Measurements from ENCODE around the gene DESI1. TPM values are rescaled to one million over a fixed set of nuclear protein-coding genes. Genes with fewer than 3 reads are reported as not detected.

The DESI1 gene
- total and polyA plus RNA-seq, 2 of the 13 experiments (the other 11 are each of a cell fraction or from before 2014, with no cell fraction given) = 21.6 to 29.2 TPM

- TF ChIP-seq ZNF781 (CRISPR knock-in tag; IDR thresholded peaks at IDR 0.05; ENCODE audit: borderline replicate concordance, not compliant biosample characterization) (no peak), CEBPG (CRISPR knock-in tag; IDR thresholded peaks at IDR 0.05) (peak; percentile 73), KDM6A (CRISPR knock-in tag; IDR thresholded peaks at IDR 0.05; ENCODE audit: low read depth) (no peak), TCF7 (IDR thresholded peaks at IDR 0.05; ENCODE audit: low read depth) (no peak), ZNF775 (CRISPR knock-in tag; IDR thresholded peaks at IDR 0.05; ENCODE audit: borderline replicate concordance) (no peak), NFIC (IDR thresholded peaks at IDR 0.05; ENCODE audit: low read length) (no peak), CBX2 (IDR thresholded peaks at IDR 0.05; ENCODE audit: low read depth, low read length) (no peak), CBX2 (CRISPR knock-in tag; IDR thresholded peaks at IDR 0.05; ENCODE audit: low read depth) (no peak), ZFP37 (CRISPR knock-in tag; IDR thresholded peaks at IDR 0.05; ENCODE audit: borderline replicate concordance) (no peak), MAF1 (CRISPR knock-in tag; IDR thresholded peaks at IDR 0.05; ENCODE audit: borderline replicate concordance) (no peak), ZNF639 (CRISPR knock-in tag; conservative IDR thresholded peaks at IDR 0.05) (no peak), DNMT3B (CRISPR knock-in tag; conservative IDR thresholded peaks at IDR 0.05) (no peak), SMC3 (IDR thresholded peaks at IDR 0.05; ENCODE audit: low read length) (no peak), ZMYM3 (CRISPR knock-in tag; IDR thresholded peaks at IDR 0.05) (no peak), FOXP4 (CRISPR knock-in tag; IDR thresholded peaks at IDR 0.05) (no peak; the same call in 1 of the 2 replicates), THYN1 (CRISPR knock-in tag; IDR thresholded peaks at IDR 0.05; ENCODE audit: borderline replicate concordance, low read depth) (no peak), JUN (CRISPR knock-in tag; IDR thresholded peaks at IDR 0.05) (no peak), HIVEP1 (CRISPR knock-in tag; IDR thresholded peaks at IDR 0.05) (peak; percentile 41; the same call in 1 of the 2 replicates), GMEB1 (CRISPR knock-in tag; IDR thresholded peaks at IDR 0.05; ENCODE audit: borderline replicate concordance) (no peak), CSRNP2 (CRISPR knock-in tag; conservative IDR thresholded peaks at IDR 0.05; ENCODE audit: low read depth) (no peak), REXO4 (CRISPR knock-in tag; IDR thresholded peaks at IDR 0.05; ENCODE audit: borderline replicate concordance) (no peak)
Measured at GRCh38 chr22:41589391-41590241, 31.2 kb downstream of the DESI1 start, which contains the start of gene PMM1 (continued).

All from HepG2 (cell line).